Measurements from ENCODE around the gene LRP1B.

The LRP1B gene

GRCh38 chr2:142131010-142131669 lies at the start of gene LRP1B:
Gene LRP1B (minus strand): TSS chr2:142131016. CDS start chr2:142130729, 287 bp downstream.
- DNase-seq: no peak

DNA sequence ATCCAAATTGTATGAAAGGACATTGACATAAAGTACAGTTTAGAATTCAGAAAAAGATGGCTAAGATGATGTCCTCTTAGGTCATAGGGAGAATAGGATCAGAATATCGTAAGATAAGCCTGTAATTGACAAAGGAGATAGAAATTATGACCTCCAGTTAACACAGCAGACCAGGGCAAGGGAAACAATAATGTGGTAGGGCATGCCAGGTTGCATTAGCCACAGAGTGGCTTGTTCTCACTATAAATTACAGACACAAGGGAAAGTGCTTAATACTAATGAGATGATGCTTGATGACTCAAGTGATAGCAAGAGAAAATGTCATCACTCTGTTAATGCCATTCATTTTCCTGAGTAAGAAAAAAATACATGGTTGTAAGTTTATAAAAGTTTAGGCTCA lies 48.9 kb upstream of the LRP1B start:
- no peak for DNase-seq

DNA sequence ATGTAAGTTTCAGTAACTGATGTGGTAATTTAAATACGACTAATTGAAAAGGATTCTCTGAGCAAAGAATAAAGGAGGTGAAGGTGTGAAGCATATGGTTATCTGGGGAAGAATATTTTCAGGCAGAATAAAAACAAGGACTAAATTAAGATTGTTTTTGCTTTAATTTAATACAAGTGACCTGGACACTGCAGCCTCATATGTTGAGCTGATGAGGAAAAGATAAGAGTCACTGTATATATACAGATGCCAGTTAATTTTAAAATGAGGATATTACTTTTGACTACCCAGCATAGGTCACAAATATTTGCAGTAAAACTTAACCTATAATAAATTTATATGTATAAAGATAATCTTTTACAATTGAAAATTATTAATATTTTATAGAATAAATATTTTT lies 47.8 kb upstream of the LRP1B start:
- DNase-seq: no peak

DNA sequence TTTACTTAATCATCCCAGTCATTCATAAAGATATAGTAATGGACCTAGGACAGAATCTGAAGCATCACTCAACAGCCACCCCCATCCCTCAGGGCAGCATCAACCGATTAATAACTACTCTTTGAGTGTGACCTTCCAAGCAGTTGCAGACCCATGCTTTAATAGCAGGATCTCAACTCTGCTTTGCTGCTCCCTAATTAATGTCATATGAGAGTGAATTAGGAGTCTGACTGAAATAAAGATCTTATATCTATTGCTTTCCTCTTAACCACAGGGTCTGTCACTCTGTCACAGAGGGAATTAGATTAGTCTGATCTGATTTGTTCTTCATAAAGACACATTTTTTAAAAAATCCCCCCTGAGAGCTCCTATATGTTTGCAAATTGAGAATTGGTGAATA lies 46.1 kb upstream of the LRP1B start:
- DNase-seq: no peak

DNA sequence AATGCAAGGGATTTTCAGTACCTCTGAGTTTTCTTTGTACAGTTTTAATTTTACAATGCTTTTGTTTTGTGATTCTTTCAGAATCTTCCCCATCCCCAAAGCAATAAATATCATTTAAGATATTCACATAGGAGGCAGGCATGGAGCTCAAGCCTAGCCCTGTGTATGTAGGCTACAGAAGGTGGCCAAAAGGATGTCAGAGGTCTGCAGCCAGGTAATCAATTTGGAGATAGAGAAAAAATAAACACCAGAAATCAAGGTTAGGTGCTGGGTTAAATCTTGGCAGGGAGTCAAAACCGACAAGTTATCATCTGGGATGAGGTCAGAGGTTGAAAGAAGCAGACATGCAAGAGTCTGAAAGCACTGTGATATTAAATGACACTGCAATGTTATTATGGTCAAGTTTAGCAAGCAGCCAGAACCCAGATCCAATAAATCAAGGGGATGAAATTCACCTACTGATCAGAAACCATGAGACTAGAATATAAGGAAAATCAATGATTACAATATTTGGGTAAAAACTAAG lies 45.1 kb upstream of the LRP1B start:
- no peak for DNase-seq

DNA sequence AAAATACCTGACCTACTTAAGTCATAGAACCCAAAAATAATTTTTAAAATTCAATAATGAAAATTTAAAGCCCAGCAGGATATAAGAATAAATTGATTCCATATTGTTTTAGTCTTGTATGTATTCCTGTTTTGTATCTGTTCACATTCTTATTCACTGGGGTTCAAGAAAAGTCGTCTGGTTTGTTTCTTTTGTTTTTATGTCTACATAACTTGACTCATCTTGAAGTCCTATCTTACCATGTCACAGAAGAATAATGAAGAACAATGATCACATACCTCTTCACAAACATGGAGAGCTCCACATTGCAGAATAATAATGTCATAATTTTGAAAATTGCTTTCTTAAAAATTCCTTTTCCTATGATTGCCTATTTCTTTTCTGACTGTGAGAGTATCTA lies 43.4 kb upstream of the LRP1B start:
- DNase-seq: no peak

- DNase-seq: no peak
Measured at GRCh38 chr2:142170847-142171246, 40.0 kb upstream of the LRP1B start.

DNA sequence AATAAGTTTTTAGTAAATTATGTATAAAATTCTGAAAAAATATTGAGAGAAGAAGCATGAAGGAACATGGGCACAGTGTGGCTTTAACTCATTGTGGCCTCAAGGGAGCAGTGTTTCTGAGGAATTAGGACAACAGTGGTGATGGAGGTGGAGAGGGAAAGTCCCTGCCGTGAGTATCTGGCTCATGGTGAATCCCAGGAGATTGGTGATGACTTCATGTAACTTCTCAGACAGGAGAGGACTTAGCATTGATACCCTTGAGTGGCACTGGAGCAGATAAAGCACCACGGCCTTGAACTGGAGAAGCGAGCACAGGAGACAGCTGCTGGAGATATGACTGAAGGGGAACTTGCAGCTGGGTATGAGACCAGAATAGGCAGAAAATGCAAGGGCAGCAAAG lies 35.0 kb upstream of the LRP1B start:
- DNase-seq: no peak

GRCh38 chr2:142153601-142154000 lies 22.8 kb upstream of the LRP1B start:
- no peak for DNase-seq

- no peak for DNase-seq
Measured at GRCh38 chr2:142150453-142150852, 19.6 kb upstream of the LRP1B start.

DNA sequence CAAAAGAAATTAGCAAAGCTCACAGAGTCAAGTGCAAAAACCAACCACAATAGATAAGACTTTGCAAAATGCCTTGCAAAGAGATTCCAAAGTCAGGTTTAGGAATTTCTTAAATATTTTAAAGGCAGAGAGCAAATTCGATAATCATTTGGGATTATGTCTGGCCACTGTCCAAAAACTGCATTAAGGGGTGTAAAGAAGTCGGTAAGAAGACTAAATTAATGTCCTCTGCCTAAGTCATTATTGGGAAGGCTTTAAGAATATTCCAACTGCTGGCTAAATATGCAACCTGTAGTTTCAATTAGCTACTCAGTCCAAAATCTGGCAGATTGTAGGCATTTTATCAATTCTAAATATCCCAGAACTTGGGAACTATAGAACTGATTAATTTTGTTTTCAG lies 13.7 kb upstream of the LRP1B start:
- no peak for DNase-seq

GRCh38 chr2:142142595-142142994 lies 11.8 kb upstream of the LRP1B start:
- DNase-seq: no peak

DNA sequence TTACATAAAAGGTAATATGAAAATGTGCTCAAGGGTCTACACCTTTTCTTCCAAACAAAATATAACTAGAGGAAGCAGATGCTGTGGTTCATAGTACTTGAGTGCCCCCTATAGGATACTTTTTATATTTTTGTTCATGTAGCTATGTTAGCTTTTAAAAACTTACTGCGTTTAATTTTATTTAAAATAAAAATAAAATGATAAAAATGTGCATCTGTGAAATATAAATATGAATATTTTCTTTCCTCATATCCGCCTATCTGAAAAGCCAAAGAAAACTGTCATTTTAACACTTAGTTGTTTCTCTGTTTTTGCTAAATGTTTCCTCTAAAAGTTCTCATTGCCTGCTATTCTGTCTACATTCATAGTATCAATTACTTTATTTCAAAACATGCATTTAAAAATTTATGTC lies 9.6 kb upstream of the LRP1B start:
- no peak for DNase-seq

- DNase-seq: no peak
Measured at GRCh38 chr2:142139384-142139783, 8.6 kb upstream of the LRP1B start.

- no peak for DNase-seq
Measured at GRCh38 chr2:142136571-142136970, 5.8 kb upstream of the LRP1B start.

- no peak for DNase-seq
Measured at GRCh38 chr2:142134911-142135310, 4.1 kb upstream of the LRP1B start.

DNA sequence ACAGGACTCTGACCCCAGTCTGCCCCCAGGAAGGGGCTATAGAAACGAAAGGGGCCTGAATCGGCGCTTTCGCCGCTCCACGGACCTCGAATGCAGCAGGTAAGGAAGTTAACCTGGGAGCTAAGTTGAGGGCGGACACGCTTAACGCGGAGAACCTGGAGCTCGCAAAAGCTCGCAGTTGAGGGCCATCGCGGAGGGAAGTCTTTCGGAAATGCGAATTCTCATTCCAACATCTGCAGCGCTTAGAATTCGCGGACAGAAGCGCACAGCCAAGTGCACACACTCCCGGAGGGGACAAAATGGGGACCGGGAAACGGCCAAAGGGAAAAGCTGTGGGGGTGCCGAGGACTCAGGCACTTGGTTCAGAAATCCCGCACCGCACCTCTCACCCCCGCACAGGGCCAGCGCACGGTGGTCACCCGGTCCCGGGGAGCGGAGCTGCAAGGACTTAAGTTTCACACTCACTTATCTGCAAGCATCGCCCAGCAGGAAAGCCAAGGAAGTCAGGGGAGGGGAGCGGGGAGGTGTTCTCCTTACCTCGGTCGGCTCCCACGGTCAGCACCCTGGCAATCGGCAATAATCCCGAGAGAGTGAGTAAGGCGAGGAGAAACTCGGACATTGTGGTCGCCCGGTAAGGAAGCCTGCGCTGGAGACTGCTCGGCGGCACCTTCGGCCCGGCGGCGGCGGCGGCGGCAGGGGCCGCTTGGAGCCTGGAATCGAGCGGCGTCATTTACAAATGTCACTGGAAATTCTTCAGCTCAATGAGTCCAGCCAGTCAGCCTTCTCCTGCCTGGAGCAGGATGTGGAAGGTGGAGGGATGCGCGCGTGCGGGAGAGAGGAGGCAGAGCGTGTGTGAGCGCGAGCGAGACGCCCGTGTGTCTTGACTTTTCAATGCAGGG lies 456 bp downstream of the LRP1B start:
- no peak for DNase-seq

DNA sequence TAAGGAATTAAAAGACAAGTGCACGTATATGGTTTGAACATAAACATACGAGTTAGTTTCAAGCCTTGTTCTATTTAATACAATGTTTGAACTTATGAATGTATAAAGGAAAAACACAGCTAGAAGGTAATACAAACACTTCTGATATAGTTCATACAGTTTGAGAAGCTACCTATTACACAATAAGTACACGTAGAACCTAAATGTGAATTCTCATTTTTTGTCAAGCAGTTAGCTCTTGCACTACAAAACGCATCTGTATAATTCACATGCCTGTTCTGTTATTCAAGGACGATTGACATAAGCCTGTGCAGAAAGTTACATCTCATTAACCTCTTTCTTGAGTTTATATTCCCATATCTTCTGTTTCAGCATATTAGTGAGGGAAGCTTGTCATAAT lies 2.7 kb downstream of the LRP1B start:
- no peak for DNase-seq

DNA sequence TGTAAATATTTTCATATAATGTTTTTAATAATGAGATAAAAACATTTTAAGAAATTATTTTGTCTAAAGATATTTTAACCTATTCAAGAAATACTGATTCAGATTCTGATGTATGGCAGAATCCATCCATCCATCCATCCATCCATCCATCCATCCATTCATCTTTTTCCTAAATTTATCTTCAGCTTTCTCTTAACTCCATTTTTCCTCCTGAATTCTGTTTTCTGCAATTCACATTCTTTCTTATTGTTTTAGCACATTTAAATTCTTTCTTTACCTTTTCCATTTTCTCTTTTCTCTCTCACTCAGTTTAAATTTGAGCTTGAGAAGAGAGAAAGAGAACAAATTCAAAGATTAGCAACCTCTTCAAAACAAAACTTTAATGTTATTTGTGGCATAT lies 3.6 kb downstream of the LRP1B start:
- no peak for DNase-seq

GRCh38 chr2:142124706-142125105 lies 6.1 kb downstream of the LRP1B start:
- DNase-seq: no peak

- DNase-seq: no peak
Measured at GRCh38 chr2:142119347-142119746, 11.5 kb downstream of the LRP1B start.

DNA sequence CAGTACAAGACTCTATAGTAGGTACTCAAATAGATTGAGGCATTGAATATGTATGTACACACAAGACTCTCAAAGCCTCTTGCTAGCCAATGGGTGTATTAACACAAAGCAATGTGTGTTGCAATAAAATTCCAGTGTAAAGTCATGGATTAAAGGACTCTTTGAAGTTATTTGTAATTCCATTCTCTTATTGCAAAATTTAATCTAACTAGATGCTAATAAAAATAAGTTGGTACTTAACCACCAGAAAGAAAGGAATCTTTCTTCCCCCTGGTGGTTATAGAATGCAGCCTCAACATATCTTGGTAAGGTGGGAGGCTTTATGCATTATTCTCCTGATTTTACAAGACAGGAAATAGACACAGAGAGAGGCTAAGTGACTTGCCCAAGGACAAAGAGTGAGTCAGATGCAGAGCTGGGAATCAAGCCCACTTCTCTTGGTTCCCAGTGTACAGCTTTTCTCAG lies 18.0 kb downstream of the LRP1B start:
- no peak for DNase-seq

GRCh38 chr2:142104134-142104758 lies 26.6 kb downstream of the LRP1B start:
- DNase-seq: no peak

- DNase-seq: no peak
Measured at GRCh38 chr2:142100970-142101369, 29.8 kb downstream of the LRP1B start.

Measured in stimulated activated CD4-positive, alpha-beta T cell treated with anti-CD3 and anti-CD28 coated beads, Interleukin-2, amount 100 ng/mL, for 48 hours (primary cell).